ENCODE data around the gene NUDT19.
"Not testable (repeated sequence)": the region's sequence is repeated elsewhere in the genome, so short reads cannot be mapped to it uniquely, and the experiment has no call there.

NUDT19 gene

GRCh38 chr19:32691952-32692726 lies 518 bp downstream of the NUDT19 start:
- H3K27ac ChIP-seq (ENCODE audit: low read depth, low read length): no peak overlapping the region
- H3K9ac ChIP-seq (ENCODE audit: low read depth, low read length): peak overlapping the region; percentile 55; the same call in 1 of the 2 replicates
- 0 out of 2 replicates have a peak, but pooled peaks cover 3% of the 10 kb centered on the region for H3K4me1 ChIP-seq (ENCODE audit: control insufficient read depth, insufficient read depth, low read length)
- no peaks in the 10 kb centered on the region for H3K36me3 ChIP-seq (ENCODE audit: control insufficient read depth, insufficient read depth, low read length)
- H3K9me3 ChIP-seq (ENCODE audit: control insufficient read depth, insufficient read depth, low read length): no peaks in the 10 kb centered on the region
- peak overlapping the region; percentile 54 for H3K4me3 ChIP-seq (ENCODE audit: low read depth, low read length)
- H3K27me3 ChIP-seq (ENCODE audit: control insufficient read depth, insufficient read depth, low read length): peaks cover 13% of the 10 kb centered on the region

DNA sequence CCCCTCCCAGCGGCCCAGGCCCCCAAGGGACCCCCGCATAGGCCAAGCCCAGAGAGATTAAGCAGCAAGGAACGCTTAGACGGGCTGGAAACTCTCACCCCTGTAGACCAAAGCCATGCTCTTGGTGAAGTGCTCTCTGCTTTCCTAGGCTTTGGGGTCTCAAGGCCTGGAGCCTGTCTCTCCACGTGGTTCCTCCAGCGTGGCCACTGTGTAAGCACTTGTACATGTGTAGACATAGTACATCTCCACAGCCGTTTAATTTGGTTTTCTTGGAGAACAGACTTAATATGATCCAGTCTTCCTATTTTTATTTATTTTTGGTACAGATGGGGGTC lies 1.1 kb downstream of the NUDT19 start:
- Histone ChIP-seq H3K4me3 (ENCODE audit: low read depth, low read length) (peak overlapping the region; percentile 54; the same call in 1 of the 2 replicates), H3K27me3 (ENCODE audit: control insufficient read depth, insufficient read depth, low read length) (peaks cover 13% of the 10 kb centered on the region), H3K9ac (ENCODE audit: low read depth, low read length) (no peak overlapping the region), H3K36me3 (ENCODE audit: control insufficient read depth, insufficient read depth, low read length) (no peaks in the 10 kb centered on the region), H3K4me1 (ENCODE audit: control insufficient read depth, insufficient read depth, low read length) (0 out of 2 replicates have a peak, but pooled peaks cover 3% of the 10 kb centered on the region), H3K27ac (ENCODE audit: low read depth, low read length) (no peak overlapping the region), H3K9me3 (ENCODE audit: control insufficient read depth, insufficient read depth, low read length) (no peaks in the 10 kb centered on the region)

DNA sequence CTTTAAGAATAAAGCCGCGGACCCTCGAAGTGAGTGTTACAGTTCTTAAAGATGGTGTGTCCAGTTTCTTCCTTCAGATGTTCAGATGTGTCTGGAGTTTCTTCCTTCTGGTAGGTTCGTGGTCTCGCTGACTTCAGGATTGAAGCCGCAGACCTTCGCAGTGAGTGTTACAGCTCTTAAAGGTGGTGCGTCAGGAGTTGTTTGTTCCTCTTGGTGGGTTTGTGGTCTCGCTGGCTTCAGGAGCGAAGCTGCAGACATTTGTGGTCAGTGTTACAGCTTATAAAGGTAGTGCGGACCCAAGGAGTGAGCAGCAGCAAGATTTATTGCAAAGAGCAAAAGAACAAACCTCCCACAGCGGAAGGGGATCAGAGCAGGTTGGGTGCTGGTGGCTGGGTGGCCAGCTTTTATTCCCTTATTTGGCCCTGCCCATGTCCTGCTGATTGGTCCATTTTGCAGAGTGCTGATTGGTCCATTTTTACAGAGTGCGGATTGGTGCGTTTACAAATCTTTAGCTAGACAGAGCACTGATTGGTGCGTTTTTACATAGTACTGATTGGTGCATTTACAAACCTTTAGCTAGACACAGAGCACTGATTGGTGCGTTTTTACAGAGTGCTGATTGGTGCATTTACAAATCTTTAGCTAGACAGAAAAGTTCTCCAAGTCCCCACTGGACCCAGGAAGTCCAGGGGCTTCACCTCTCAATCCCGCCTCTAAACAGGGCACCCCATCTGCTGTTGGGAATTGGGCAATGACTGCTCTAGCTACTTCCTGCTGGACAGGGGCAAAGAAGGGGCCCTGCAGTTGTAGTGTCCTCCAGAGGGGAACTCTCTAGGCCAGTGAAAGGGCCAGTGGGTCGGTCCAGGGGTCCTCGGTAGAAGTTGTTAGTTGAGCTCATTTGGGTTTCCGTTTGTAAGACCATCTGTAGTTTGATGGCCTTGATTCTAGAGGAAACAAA lies 1.8 kb downstream of the NUDT19 start:
- not testable (repeated sequence) for H3K36me3 ChIP-seq (ENCODE audit: control insufficient read depth, insufficient read depth, low read length); H3K27ac ChIP-seq (ENCODE audit: low read depth, low read length); H3K9ac ChIP-seq (ENCODE audit: low read depth, low read length); H3K4me3 ChIP-seq (ENCODE audit: low read depth, low read length); H3K9me3 ChIP-seq (ENCODE audit: control insufficient read depth, insufficient read depth, low read length); H3K4me1 ChIP-seq (ENCODE audit: control insufficient read depth, insufficient read depth, low read length)
- H3K27me3 ChIP-seq (ENCODE audit: control insufficient read depth, insufficient read depth, low read length): peaks cover 13% of the 10 kb centered on the region

GRCh38 chr19:32694316-32694715 lies 2.7 kb downstream of the NUDT19 start:
- peaks cover 13% of the 10 kb centered on the region for H3K27me3 ChIP-seq (ENCODE audit: control insufficient read depth, insufficient read depth, low read length)
- H3K9me3 ChIP-seq (ENCODE audit: control insufficient read depth, insufficient read depth, low read length); H3K4me3 ChIP-seq (ENCODE audit: low read depth, low read length); H3K27ac ChIP-seq (ENCODE audit: low read depth, low read length); H3K4me1 ChIP-seq (ENCODE audit: control insufficient read depth, insufficient read depth, low read length); H3K9ac ChIP-seq (ENCODE audit: low read depth, low read length); H3K36me3 ChIP-seq (ENCODE audit: control insufficient read depth, insufficient read depth, low read length): not testable (repeated sequence)

DNA sequence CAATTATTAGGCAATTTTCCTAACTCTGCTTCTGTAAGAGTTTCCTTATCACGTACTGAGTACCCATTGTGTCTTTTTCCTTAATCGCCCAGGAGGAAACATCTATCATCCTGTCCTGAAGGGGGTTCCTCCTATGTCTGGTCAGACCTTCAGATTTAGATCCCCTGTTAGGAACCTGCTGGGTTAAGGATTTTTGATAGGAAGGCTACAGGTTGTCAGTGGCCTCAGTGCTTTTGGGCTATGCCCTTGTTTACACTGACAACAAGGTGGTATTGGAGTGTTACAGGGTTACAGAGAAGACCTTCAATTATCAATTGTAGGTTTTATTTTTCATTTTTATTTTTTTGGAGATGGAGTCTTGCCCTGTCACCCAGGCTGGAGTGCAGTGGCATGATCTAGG lies 3.2 kb downstream of the NUDT19 start:
- peaks cover 13% of the 10 kb centered on the region for H3K27me3 ChIP-seq (ENCODE audit: control insufficient read depth, insufficient read depth, low read length)
- H3K9me3 ChIP-seq (ENCODE audit: control insufficient read depth, insufficient read depth, low read length); H3K4me1 ChIP-seq (ENCODE audit: control insufficient read depth, insufficient read depth, low read length); H3K4me3 ChIP-seq (ENCODE audit: low read depth, low read length); H3K9ac ChIP-seq (ENCODE audit: low read depth, low read length); H3K36me3 ChIP-seq (ENCODE audit: control insufficient read depth, insufficient read depth, low read length); H3K27ac ChIP-seq (ENCODE audit: low read depth, low read length): not testable (repeated sequence)

DNA sequence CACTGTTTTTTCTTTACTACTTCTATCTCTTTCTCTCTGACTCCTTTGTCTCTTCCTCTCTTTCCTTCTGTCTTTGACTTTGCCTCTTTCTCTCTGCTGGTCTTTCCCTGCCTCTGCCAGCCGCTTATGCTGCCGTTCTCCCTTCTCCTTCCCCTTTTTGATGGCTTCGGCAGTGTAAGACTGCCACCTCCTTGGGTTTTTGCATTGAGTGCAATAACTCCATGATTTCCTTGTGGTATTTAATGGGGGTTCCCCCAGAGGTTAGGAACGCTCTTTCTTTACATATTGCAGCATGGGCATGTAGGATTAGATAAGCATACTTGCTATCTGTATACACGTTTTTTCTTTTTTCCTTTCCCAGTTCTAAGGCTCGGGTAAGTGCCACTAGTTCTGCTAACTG lies 3.9 kb downstream of the NUDT19 start:
- not testable (repeated sequence) for H3K27ac ChIP-seq (ENCODE audit: low read depth, low read length); H3K9ac ChIP-seq (ENCODE audit: low read depth, low read length); H3K36me3 ChIP-seq (ENCODE audit: control insufficient read depth, insufficient read depth, low read length)

DNA sequence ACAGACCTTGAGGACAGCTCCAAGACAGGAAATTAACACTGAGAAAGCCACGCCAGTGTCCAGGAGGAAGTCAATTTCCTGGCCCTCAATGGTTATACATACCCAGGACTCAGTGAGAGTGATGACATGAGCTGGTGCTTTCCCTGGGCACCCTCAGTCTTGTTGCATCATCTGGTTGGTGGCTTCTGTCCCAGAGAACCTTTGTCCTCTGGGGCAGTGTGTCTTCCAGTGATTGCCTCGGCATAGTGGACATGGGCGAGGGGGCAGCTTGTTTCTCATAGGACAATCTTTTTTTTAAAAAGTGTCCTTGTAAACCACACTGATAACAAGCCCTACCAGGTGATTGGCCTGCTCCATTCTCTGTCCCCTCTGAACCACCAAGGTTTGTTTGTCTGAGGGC lies 5.2 kb downstream of the NUDT19 start:
- not testable (repeated sequence) for H3K4me1 ChIP-seq (ENCODE audit: control insufficient read depth, insufficient read depth, low read length); H3K4me3 ChIP-seq (ENCODE audit: low read depth, low read length); H3K27ac ChIP-seq (ENCODE audit: low read depth, low read length); H3K9ac ChIP-seq (ENCODE audit: low read depth, low read length); H3K36me3 ChIP-seq (ENCODE audit: control insufficient read depth, insufficient read depth, low read length); H3K9me3 ChIP-seq (ENCODE audit: control insufficient read depth, insufficient read depth, low read length); H3K27me3 ChIP-seq (ENCODE audit: control insufficient read depth, insufficient read depth, low read length)

More for the DNA sequence above, 3.9 kb downstream of the NUDT19 start:
- H3K4me3 ChIP-seq (ENCODE audit: low read depth, low read length); H3K4me1 ChIP-seq (ENCODE audit: control insufficient read depth, insufficient read depth, low read length); H3K9me3 ChIP-seq (ENCODE audit: control insufficient read depth, insufficient read depth, low read length): not testable (repeated sequence)
- peaks cover 13% of the 10 kb centered on the region for H3K27me3 ChIP-seq (ENCODE audit: control insufficient read depth, insufficient read depth, low read length)

DNA sequence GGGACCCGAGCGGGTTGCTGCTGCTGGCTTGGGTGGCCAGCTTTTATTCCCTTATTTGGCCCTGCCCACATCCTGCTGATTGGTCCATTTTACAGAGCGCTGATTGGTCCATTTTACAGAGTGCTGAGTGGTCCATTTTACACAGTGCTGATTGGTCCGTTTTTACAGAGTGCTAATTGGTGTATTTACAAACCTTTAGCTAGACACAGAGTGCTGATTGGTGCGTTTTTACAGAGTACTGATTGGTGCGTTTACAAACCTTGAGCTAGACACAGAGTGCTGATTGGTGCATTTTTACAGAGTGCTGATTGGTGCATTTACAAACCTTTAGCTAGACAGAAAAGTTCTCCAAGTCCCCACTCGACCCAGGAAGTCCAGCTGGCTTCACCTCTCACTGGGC lies 8.5 kb downstream of the NUDT19 start:
- not testable (repeated sequence) for H3K9ac ChIP-seq (ENCODE audit: low read depth, low read length); H3K4me3 ChIP-seq (ENCODE audit: low read depth, low read length); H3K27ac ChIP-seq (ENCODE audit: low read depth, low read length); H3K36me3 ChIP-seq (ENCODE audit: control insufficient read depth, insufficient read depth, low read length); H3K9me3 ChIP-seq (ENCODE audit: control insufficient read depth, insufficient read depth, low read length); H3K27me3 ChIP-seq (ENCODE audit: control insufficient read depth, insufficient read depth, low read length); H3K4me1 ChIP-seq (ENCODE audit: control insufficient read depth, insufficient read depth, low read length)

- H3K27me3 ChIP-seq (ENCODE audit: control insufficient read depth, insufficient read depth, low read length): no peaks in the 10 kb centered on the region
- H3K27ac ChIP-seq (ENCODE audit: low read depth, low read length): no peak overlapping the region
- H3K4me3 ChIP-seq (ENCODE audit: low read depth, low read length): no peak overlapping the region
- H3K9me3 ChIP-seq (ENCODE audit: control insufficient read depth, insufficient read depth, low read length): peaks cover 3% of the 10 kb centered on the region; the same call in 1 of the 2 replicates
- no peak overlapping the region for H3K9ac ChIP-seq (ENCODE audit: low read depth, low read length)
- H3K4me1 ChIP-seq (ENCODE audit: control insufficient read depth, insufficient read depth, low read length): peaks cover 4% of the 10 kb centered on the region; the same call in 1 of the 2 replicates
- H3K36me3 ChIP-seq (ENCODE audit: control insufficient read depth, insufficient read depth, low read length): no peaks in the 10 kb centered on the region
Measured at GRCh38 chr19:32702010-32702409, 10.4 kb downstream of the NUDT19 start.

GRCh38 chr19:32704006-32704405 lies 12.4 kb downstream of the NUDT19 start:
- not testable (repeated sequence) for H3K4me3 ChIP-seq (ENCODE audit: low read depth, low read length); H3K9ac ChIP-seq (ENCODE audit: low read depth, low read length); H3K36me3 ChIP-seq (ENCODE audit: control insufficient read depth, insufficient read depth, low read length); H3K27me3 ChIP-seq (ENCODE audit: control insufficient read depth, insufficient read depth, low read length); H3K9me3 ChIP-seq (ENCODE audit: control insufficient read depth, insufficient read depth, low read length); H3K4me1 ChIP-seq (ENCODE audit: control insufficient read depth, insufficient read depth, low read length); H3K27ac ChIP-seq (ENCODE audit: low read depth, low read length)

- H3K9ac ChIP-seq (ENCODE audit: low read depth, low read length): no peak overlapping the region
Measured at GRCh38 chr19:32708457-32708856, 16.8 kb downstream of the NUDT19 start.

More at GRCh38 chr19:32708457-32708856, 16.8 kb downstream of the NUDT19 start:
- Histone ChIP-seq H3K4me1 (ENCODE audit: control insufficient read depth, insufficient read depth, low read length) (no peaks in the 10 kb centered on the region), H3K27ac (ENCODE audit: low read depth, low read length) (no peak overlapping the region), H3K27me3 (ENCODE audit: control insufficient read depth, insufficient read depth, low read length) (no peaks in the 10 kb centered on the region), H3K4me3 (ENCODE audit: low read depth, low read length) (no peak overlapping the region), H3K36me3 (ENCODE audit: control insufficient read depth, insufficient read depth, low read length) (no peaks in the 10 kb centered on the region), H3K9me3 (ENCODE audit: control insufficient read depth, insufficient read depth, low read length) (peaks cover 3% of the 10 kb centered on the region; the same call in 1 of the 2 replicates)
